ENCODE measurements around the gene PTP4A2. TPM values are rescaled to one million over a fixed set of nuclear protein-coding genes. Genes with fewer than 3 reads are reported as not detected.

PTP4A2 gene
- total and polyA plus RNA-seq, 10 of the 15 experiments (the other 5 are each of a cell fraction or from before 2014, with no cell fraction given): 180 to 909 (median 375) TPM

GRCh38 chr1:31875636-31876236 lies 62.4 kb downstream of the PTP4A2 start:
- H4K20me1 ChIP-seq (ENCODE audit: control insufficient read depth, insufficient read depth): no peaks in the 10 kb centered on the region
- DNase-seq (ENCODE audit: low read depth, low spot score) (no peak), ATAC-seq (peak; percentile 22; the same call in 1 of the 3 replicates), FAIRE-seq (no peak)
- no peaks in the 10 kb centered on the region for H3K79me2 ChIP-seq (ENCODE audit: control insufficient read depth, insufficient read depth, low read length)
- intact Hi-C loops (cut with micrococcal nuclease; ENCODE audit: unreplicated experiment): no loop called here
- BruUV-seq (replicated peaks): no TSS peak
- TF ChIP-seq NFYA (IDR thresholded peaks at IDR 0.05; ENCODE audit: borderline replicate concordance, low read depth, low read length) (no peak), PML (IDR thresholded peaks at IDR 0.05; ENCODE audit: low read length) (no peak), CHD1 (IDR thresholded peaks at IDR 0.05; ENCODE audit: low read depth, low read length) (no peak), SMARCA5 (IDR thresholded peaks at IDR 0.05) (no peak), NR2C1 (IDR thresholded peaks at IDR 0.05) (no peak), TARDBP (IDR thresholded peaks at IDR 0.05; ENCODE audit: borderline replicate concordance) (no peak), TCF7 (IDR thresholded peaks at IDR 0.05; ENCODE audit: borderline replicate concordance) (no peak)
- TF ChIP-seq, protein P1, sequence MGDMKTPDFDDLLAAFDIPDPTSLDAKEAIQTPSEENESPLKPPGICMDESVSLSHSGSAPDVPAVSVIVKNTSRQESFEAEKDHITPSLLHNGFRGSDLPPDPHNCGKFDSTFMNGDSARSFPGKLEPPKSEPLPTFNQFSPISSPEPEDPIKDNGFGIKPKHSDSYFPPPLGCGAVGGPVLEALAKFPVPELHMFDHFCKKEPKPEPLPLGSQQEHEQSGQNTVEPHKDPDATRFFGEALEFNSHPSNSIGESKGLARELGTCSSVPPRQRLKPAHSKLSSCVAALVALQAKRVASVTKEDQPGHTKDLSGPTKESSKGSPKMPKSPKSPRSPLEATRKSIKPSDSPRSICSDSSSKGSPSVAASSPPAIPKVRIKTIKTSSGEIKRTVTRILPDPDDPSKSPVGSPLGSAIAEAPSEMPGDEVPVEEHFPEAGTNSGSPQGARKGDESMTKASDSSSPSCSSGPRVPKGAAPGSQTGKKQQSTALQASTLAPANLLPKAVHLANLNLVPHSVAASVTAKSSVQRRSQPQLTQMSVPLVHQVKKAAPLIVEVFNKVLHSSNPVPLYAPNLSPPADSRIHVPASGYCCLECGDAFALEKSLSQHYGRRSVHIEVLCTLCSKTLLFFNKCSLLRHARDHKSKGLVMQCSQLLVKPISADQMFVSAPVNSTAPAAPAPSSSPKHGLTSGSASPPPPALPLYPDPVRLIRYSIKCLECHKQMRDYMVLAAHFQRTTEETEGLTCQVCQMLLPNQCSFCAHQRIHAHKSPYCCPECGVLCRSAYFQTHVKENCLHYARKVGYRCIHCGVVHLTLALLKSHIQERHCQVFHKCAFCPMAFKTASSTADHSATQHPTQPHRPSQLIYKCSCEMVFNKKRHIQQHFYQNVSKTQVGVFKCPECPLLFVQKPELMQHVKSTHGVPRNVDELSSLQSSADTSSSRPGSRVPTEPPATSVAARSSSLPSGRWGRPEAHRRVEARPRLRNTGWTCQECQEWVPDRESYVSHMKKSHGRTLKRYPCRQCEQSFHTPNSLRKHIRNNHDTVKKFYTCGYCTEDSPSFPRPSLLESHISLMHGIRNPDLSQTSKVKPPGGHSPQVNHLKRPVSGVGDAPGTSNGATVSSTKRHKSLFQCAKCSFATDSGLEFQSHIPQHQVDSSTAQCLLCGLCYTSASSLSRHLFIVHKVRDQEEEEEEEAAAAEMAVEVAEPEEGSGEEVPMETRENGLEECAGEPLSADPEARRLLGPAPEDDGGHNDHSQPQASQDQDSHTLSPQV (IDR thresholded peaks at IDR 0.05): no peak
- TF ChIP-seq, protein P2, sequence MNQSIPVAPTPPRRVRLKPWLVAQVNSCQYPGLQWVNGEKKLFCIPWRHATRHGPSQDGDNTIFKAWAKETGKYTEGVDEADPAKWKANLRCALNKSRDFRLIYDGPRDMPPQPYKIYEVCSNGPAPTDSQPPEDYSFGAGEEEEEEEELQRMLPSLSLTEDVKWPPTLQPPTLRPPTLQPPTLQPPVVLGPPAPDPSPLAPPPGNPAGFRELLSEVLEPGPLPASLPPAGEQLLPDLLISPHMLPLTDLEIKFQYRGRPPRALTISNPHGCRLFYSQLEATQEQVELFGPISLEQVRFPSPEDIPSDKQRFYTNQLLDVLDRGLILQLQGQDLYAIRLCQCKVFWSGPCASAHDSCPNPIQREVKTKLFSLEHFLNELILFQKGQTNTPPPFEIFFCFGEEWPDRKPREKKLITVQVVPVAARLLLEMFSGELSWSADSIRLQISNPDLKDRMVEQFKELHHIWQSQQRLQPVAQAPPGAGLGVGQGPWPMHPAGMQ (IDR thresholded peaks at IDR 0.05; ENCODE audit: borderline replicate concordance): no peak
- ChIA-PET CTCF (interaction anchor here (1.6 kb wide), 1 partner anchor 10 kb away, joined by 5 read pairs; no protein-coding TSS in a partner anchor), SMC1A (ENCODE audit: uncharacterized antibody, unreplicated experiment) (interaction anchor here (1.7 to 1.9 kb wide), 2 partner anchors 14 to 41 kb away, joined by 3 to 4 read pairs; no protein-coding TSS in a partner anchor), RAD21 (ENCODE audit: unreplicated experiment) (no interaction called here), POLR2A (interaction anchor here (2.8 kb wide), 1 partner anchor 13 kb away, joined by 19 read pairs; no protein-coding TSS in a partner anchor)
- H3K27me3 ChIP-seq (replicated peaks in 1 of 2; ENCODE audit: control insufficient read depth in 2 of 2, insufficient read depth in 2 of 2, low read length in 1 of 2): no peaks in the 10 kb centered on the region
- H3K36me3 ChIP-seq (ENCODE audit: control insufficient read depth in 2 of 2, insufficient read depth in 2 of 2, low read length in 1 of 2): no peaks in the 10 kb centered on the region
- H3K27ac ChIP-seq (ENCODE audit: control insufficient read depth, insufficient read depth): no peak overlapping the region
- H3K4me2 ChIP-seq (ENCODE audit: control insufficient read depth, insufficient read depth): no peak overlapping the region
- WGBS (ENCODE audit: insufficient coverage, insufficient replicate concordance, low lambda C conversion rate, missing lambda C conversion rate): 89% methylated on average over 11 of the region's 11 CpGs
- H3K9me3 ChIP-seq (replicated peaks; ENCODE audit: control insufficient read depth, insufficient read depth, low read length): no peaks in the 10 kb centered on the region; the same call in 2 of the 3 replicates
- in situ Hi-C loops (cut with MboI): no loop called here
- H3K9ac ChIP-seq (ENCODE audit: control insufficient read depth, insufficient read depth, low read length): no peak overlapping the region
- no peak overlapping the region for H2AFZ ChIP-seq (ENCODE audit: control insufficient read depth, low read depth, low read length)
- no peak overlapping the region for H3K4me3 ChIP-seq
- peaks cover 12% of the 10 kb centered on the region for H3K4me1 ChIP-seq (ENCODE audit: control insufficient read depth, insufficient read depth, low read length)

Measured in GM12878 (cell line).